Measurements from ENCODE around the gene EDIL3.
"Not testable (repeated sequence)": the region's sequence is repeated elsewhere in the genome, so short reads cannot be mapped to it uniquely, and the experiment has no call there.

EDIL3 gene

GRCh38 chr5:84168841-84169240 is 215.8 kb downstream of the EDIL3 start:
- no peak for DNase-seq (ENCODE audit: low spot score)

DNA sequence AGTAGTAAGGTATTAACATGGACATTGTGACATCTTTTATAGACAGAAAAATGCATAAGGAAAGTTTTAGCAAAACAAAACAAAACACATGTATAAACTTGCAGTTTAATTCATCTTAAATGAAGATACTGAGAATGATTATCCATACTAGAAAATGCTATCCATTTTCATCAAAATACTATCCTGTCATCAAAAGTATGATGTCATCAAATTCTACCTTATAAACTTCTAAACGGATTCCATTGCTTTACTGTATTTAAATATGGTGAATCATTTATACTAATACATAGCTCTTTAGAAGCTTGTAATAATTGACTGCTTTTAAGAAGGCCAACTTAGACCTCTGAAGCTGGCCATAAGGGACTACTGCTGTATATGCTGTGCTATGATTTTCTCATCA is 221.0 kb downstream of the EDIL3 start:
- no peak for DNase-seq (ENCODE audit: low spot score)

DNA sequence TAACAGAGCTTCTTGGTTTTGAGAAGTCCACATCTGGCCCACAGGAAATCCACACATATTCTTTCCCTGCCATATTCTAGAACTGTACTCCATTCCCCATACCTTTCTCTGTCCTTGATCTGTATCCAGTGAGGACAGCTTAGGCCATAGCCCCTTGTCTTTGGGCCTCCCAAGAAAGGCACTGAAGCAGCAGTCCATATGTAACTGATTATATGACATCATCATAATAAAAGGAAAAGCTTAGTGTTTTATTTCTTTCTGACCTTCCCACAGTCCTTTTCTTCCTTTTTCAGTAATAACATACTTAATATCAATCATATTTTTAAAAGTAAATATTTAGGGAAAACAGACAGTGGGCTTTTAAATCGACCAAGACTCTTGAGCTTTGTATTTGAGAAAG is 222.0 kb downstream of the EDIL3 start:
- no peak for DNase-seq (ENCODE audit: low spot score)

DNA sequence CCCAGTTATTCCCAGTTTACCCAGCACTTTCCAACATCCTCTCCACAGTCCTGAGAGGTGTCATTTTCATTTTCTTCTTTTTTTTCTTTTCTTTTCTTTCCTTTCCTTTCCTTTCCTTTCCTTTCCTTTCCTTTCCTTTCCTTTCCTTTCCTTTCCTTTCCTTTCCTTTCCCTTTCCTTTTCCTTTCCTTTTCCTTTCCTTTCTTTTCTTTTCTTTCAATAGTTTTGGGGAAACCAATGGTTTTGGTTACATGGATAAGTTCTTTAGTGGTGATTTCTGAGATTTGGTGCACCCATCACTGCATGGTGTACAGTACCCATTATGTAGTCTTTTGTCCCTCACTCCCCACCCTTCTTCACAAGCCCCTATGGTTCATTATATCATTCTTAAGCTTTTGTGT is 224.0 kb downstream of the EDIL3 start:
- not testable (repeated sequence) for DNase-seq (ENCODE audit: low spot score)

- DNase-seq (ENCODE audit: low spot score), result no peak
Observed at GRCh38 chr5:84149094-84149493, 235.6 kb downstream of the EDIL3 start.

DNA sequence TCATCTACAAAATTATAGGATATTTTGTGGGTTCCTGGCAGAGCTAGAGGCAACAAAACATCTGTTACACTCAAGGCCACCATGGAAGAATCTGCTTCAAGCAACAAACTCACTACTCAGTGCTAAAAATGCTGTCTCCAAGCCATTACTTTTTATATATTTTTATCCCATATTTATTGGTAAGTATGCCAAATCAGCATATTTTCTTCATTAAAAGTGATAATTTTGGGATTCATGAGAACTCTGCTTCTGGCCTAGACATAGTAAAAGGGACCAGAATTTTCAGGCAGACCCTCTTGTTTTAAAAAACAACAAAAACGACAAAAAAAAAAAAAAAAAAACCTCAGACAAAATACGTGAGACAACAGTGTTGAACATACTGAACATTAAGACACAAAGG is 236.0 kb downstream of the EDIL3 start:
- no peak for DNase-seq (ENCODE audit: low spot score)

- no peak for DNase-seq (ENCODE audit: low spot score)
Observed at GRCh38 chr5:84137541-84137940, 247.1 kb downstream of the EDIL3 start.

- no peak for DNase-seq (ENCODE audit: low spot score)
Observed at GRCh38 chr5:84131372-84131771, 253.3 kb downstream of the EDIL3 start.

DNA sequence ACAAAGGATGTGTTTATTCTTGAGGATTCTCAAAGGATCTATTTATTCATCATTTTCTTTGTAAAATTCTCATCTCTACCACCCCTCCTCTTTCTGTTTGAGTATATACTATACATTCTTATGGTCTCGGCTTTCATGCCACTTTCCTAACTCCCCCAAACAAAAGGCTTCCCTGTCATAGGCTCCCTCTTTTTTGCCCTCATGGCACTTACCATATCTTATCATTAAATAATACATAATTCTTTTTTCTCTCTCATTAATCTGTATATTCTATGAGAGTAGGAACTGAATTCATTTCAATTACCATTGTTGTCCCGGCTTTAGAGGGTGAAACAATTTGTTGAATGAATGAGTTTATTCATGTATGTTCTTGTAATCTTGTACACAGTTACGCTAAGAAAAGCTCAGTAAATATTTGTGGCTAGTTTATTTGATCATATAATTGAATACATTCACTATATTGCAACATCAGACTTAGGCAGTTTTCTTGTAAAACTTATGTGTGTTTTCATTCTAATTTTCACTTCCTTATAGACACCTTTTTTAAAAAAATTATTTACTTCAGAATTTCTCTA is 254.6 kb downstream of the EDIL3 start:
- DNase-seq (ENCODE audit: low spot score), result no peak

DNA sequence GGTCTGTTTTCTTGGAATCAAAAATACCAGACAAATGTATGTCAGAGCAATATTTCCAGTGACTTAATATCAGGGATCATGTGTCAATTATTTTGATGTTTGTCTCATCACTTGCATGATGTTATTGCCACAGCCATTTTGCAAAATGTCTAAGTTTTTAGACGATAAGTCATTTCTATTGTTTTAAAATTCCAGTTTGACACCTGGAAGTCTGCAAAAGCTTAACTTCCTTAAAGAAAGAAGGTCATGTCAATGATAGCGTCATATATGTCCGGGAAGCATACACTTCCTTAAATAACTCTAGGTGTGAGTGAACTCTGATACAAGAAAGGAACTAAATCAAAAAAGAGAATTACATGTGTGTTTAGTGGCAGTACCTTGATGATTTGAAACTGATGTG is 259.5 kb downstream of the EDIL3 start:
- no peak for DNase-seq (ENCODE audit: low spot score)

- no peak for DNase-seq (ENCODE audit: low spot score)
Observed at GRCh38 chr5:84119252-84119651, 265.4 kb downstream of the EDIL3 start.

GRCh38 chr5:84118551-84118950 is 266.1 kb downstream of the EDIL3 start:
- no peak for DNase-seq (ENCODE audit: low spot score)

GRCh38 chr5:84115727-84116126 is 269.0 kb downstream of the EDIL3 start:
- no peak for DNase-seq (ENCODE audit: low spot score)

GRCh38 chr5:84113246-84114105 is 271.2 kb downstream of the EDIL3 start:
- no peak for DNase-seq (ENCODE audit: low spot score)

- no peak for DNase-seq (ENCODE audit: low spot score)
Observed at GRCh38 chr5:84092738-84093137, 291.9 kb downstream of the EDIL3 start.

GRCh38 chr5:84091127-84091799 is 293.4 kb downstream of the EDIL3 start:
- no peak for DNase-seq (ENCODE audit: low spot score)

- DNase-seq (ENCODE audit: low spot score), result no peak
Observed at GRCh38 chr5:84088996-84089395, 295.7 kb downstream of the EDIL3 start.

- no peak for DNase-seq (ENCODE audit: low spot score)
Observed at GRCh38 chr5:84086511-84086910, 298.2 kb downstream of the EDIL3 start.

DNA sequence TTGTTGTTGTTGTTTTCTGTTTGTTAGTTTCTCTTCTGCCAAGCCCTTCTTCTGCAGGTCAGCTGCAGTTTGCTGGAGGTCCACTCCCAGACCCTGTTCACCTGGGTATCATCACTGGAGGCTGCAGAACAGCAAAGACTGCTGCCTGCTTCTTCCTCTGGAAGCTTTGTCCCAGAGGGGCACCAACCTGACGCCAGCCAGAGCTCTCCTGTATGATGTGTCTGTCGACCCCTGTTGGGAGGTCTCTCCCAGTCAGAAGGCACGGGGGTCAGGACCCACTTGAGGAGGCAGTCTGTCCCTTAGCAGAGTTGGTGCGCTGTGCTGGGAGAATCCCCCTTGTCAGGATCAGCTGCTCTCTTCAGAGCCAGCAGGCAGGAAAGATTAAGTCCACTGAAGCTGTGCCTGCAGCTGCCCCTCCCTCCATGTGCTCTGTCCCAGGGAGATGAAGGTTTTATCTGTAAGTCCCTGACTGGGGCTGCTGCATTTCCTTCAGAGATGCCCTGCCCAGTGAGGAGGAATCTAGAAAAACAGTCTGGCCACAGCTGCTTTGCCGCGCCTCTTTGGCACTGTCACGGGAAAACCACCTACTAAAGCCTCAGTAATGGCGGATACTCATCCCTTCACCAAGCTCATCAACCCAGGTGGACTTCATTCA is 299.2 kb downstream of the EDIL3 start:
- no peak for DNase-seq (ENCODE audit: low spot score)

- DNase-seq (ENCODE audit: low spot score), result no peak
Observed at GRCh38 chr5:84080908-84081307, 303.8 kb downstream of the EDIL3 start.

DNA sequence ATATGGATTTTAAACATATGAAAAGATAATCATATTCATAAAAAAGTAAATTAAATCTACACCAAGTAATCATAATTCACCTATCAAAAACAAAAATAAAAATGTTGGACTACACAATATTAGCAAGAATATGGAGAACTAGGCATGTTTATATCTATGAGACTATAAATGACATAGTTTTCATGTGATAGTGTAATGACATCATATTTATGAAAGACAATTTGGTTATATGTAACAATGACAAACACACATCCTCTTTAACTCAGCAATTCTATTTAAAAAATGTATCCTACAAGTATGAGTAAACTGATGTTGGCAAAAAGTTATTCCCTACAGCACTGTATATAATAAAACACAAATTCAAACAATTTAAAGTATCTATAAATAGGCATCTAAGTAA is 312.3 kb downstream of the EDIL3 start:
- no peak for DNase-seq (ENCODE audit: low spot score)

- no peak for DNase-seq (ENCODE audit: low spot score)
Observed at GRCh38 chr5:84069608-84070179, 315.0 kb downstream of the EDIL3 start.

All from activated CD4-positive, alpha-beta T cell treated with anti-CD3 and anti-CD28 coated beads, Interleukin-2, Interleukin-4, amounts not matched to agents 100 ng/mL and 50 ng/mL, durations not matched to agents 16 hours and 8 hours (primary cell).